Left ventricle myocardium inferior (tissue), 1 donor: ENCODE results near the gene KIAA2012. TPM values are rescaled to one million over a fixed set of nuclear protein-coding genes. Genes with fewer than 3 reads are reported as not detected.

ENCODE experiments used
- DNase-seq: peaks from one replicate; pipeline ENCODE4 v3.0.0-alpha.2; 2020
- H3K27ac ChIP-seq: fragments of 200-600 bp; replicated peaks from 2 replicates; pipeline ENCODE4 v1.8.0; 2021
- H3K27me3 ChIP-seq: fragments of 200-600 bp; 2 replicates; pipeline ENCODE4 v1.8.0; 2021; ENCODE audit warnings: low read depth
- H3K36me3 ChIP-seq: fragments of 200-600 bp; 2 replicates; pipeline ENCODE4 v1.8.0; 2021
- H3K4me1 ChIP-seq: fragments of 200-600 bp; 2 replicates; pipeline ENCODE4 v1.8.0; 2021
- H3K4me3 ChIP-seq: fragments of 200-600 bp; 2 replicates; pipeline ENCODE4 v1.8.0; 2021; ENCODE audit warnings: mild to moderate bottlenecking, moderate library complexity
- H3K9me3 ChIP-seq: fragments of 200-600 bp; replicated peaks from 2 replicates; pipeline ENCODE4 v1.8.0; 2021
- intact Hi-C: fragments of 100-400 bp; cut with micrococcal nuclease; formaldehyde crosslinking; loops from one replicate; pipeline ENCODE4 v1.11.0; 2022
- total RNA-seq: library from RNA; stranded (reverse); fragmentation: NEBNext Ultra II Directional; extraction: Animal tissue kit (Norgen Biotek cat#: 25700); gene quantifications from one replicate; pipeline ENCODE4 v1.2.1, GENCODE V29; 2021
- TF ChIP-seq, protein P1 (sequence below): fragments of 200-600 bp; IDR thresholded peaks from 2 replicates; pipeline ENCODE4 v1.8.0; 2021; ENCODE audit warnings: antibody characterized with exemption, mild to moderate bottlenecking, borderline replicate concordance
- donor health status: DM: no; HTN: yes; CAD: no; lungs with severe emphysema.

Gene KIAA2012
- total RNA-seq, 1 donor from 2014 or later: not detected

- no peak overlapping the region for H3K27ac ChIP-seq
- H3K27me3 ChIP-seq: no peaks in the 10 kb centered on the region
- H3K9me3 ChIP-seq: no peaks in the 10 kb centered on the region
- DNase-seq: no peak
- TF ChIP-seq, protein P1, sequence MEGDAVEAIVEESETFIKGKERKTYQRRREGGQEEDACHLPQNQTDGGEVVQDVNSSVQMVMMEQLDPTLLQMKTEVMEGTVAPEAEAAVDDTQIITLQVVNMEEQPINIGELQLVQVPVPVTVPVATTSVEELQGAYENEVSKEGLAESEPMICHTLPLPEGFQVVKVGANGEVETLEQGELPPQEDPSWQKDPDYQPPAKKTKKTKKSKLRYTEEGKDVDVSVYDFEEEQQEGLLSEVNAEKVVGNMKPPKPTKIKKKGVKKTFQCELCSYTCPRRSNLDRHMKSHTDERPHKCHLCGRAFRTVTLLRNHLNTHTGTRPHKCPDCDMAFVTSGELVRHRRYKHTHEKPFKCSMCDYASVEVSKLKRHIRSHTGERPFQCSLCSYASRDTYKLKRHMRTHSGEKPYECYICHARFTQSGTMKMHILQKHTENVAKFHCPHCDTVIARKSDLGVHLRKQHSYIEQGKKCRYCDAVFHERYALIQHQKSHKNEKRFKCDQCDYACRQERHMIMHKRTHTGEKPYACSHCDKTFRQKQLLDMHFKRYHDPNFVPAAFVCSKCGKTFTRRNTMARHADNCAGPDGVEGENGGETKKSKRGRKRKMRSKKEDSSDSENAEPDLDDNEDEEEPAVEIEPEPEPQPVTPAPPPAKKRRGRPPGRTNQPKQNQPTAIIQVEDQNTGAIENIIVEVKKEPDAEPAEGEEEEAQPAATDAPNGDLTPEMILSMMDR: no peak
- no peak overlapping the region for H3K4me3 ChIP-seq
- intact Hi-C loops: no loop called here
- H3K4me1 ChIP-seq: no peaks in the 10 kb centered on the region
- no peaks in the 10 kb centered on the region for H3K36me3 ChIP-seq
Observed at GRCh38 chr2:202193881-202194353, 120.9 kb downstream of the KIAA2012 start.

- no peak overlapping the region for H3K27ac ChIP-seq
- H3K27me3 ChIP-seq: no peaks in the 10 kb centered on the region
- H3K36me3 ChIP-seq: no peaks in the 10 kb centered on the region
- no peaks in the 10 kb centered on the region for H3K4me1 ChIP-seq
- TF ChIP-seq, protein P1: no peak
- no peak for DNase-seq
- no peak overlapping the region for H3K4me3 ChIP-seq
- intact Hi-C loops: no loop called here
- H3K9me3 ChIP-seq: no peaks in the 10 kb centered on the region
Observed at GRCh38 chr2:202194418-202194817, 121.4 kb downstream of the KIAA2012 start.

- DNase-seq: no peak
- Histone ChIP-seq H3K4me3 (no peak overlapping the region), H3K27me3 (no peaks in the 10 kb centered on the region), H3K9me3 (no peaks in the 10 kb centered on the region), H3K36me3 (no peaks in the 10 kb centered on the region), H3K27ac (no peak overlapping the region), H3K4me1 (no peaks in the 10 kb centered on the region)
- intact Hi-C loops: no loop called here
- TF ChIP-seq, protein P1: no peak
Observed at GRCh38 chr2:202196727-202197126, 123.7 kb downstream of the KIAA2012 start.

- H3K27ac ChIP-seq: no peak overlapping the region
- no peaks in the 10 kb centered on the region for H3K27me3 ChIP-seq
- intact Hi-C loops: no loop called here
- no peak overlapping the region for H3K4me3 ChIP-seq
- no peaks in the 10 kb centered on the region for H3K9me3 ChIP-seq
- DNase-seq: no peak
- TF ChIP-seq, protein P1: no peak
- peaks cover 25% of the 10 kb centered on the region for H3K36me3 ChIP-seq
- H3K4me1 ChIP-seq: no peaks in the 10 kb centered on the region
Observed at GRCh38 chr2:202201220-202202160, 128.4 kb downstream of the KIAA2012 start.

GRCh38 chr2:202203348-202203747, 130.3 kb downstream of the KIAA2012 start:
- intact Hi-C loops: no loop called here
- H3K27ac ChIP-seq: no peak overlapping the region
- no peaks in the 10 kb centered on the region for H3K4me1 ChIP-seq
- TF ChIP-seq, protein P1: no peak
- H3K36me3 ChIP-seq: peaks cover 42% of the 10 kb centered on the region
- no peaks in the 10 kb centered on the region for H3K9me3 ChIP-seq
- no peaks in the 10 kb centered on the region for H3K27me3 ChIP-seq
- H3K4me3 ChIP-seq: no peak overlapping the region
- DNase-seq: no peak
